HG02759 (cell line): Measurements from ENCODE around the gene RECQL.

Experiments used
- ATAC-seq: cut with Tn5 transposase; IDR thresholded peaks from one replicate; pipeline ENCODE4 v1.9.1; 2021; ENCODE audit warnings: mild to moderate bottlenecking, moderate library complexity; ENCODE audit not compliant: unreplicated experiment

RECQL gene

GRCh38 chr12:21501258-21502163 lies at the start of gene RECQL, which contains the start of gene GOLT1B:
RECQL (minus strand) TSS chr12:21501635; CDS start chr12:21499570, 2,065 bp downstream.
GOLT1B (plus strand) TSS chr12:21501789; CDS start chr12:21501924, 135 bp downstream.
- ATAC-seq, result peak; percentile 98

GRCh38 chr12:21547437-21547836 lies 46.0 kb upstream of the RECQL start:
- ATAC-seq, result no peak

- ATAC-seq, result no peak
Measured at GRCh38 chr12:21546716-21547115, 45.3 kb upstream of the RECQL start.

- ATAC-seq, result no peak
Measured at GRCh38 chr12:21545557-21545956, 44.1 kb upstream of the RECQL start.

GRCh38 chr12:21543151-21543550 lies 41.7 kb upstream of the RECQL start:
- no peak for ATAC-seq

- ATAC-seq, result peak; percentile 48
Measured at GRCh38 chr12:21542403-21542802, 41.0 kb upstream of the RECQL start.

GRCh38 chr12:21541773-21542172 lies 40.3 kb upstream of the RECQL start:
- ATAC-seq, result no peak

GRCh38 chr12:21539797-21540196 lies 38.4 kb upstream of the RECQL start:
- ATAC-seq, result no peak

- ATAC-seq, result no peak
Measured at GRCh38 chr12:21538061-21538653, 36.7 kb upstream of the RECQL start.

GRCh38 chr12:21529456-21529855 lies 28.0 kb upstream of the RECQL start:
- no peak for ATAC-seq

- ATAC-seq, result no peak
Measured at GRCh38 chr12:21528953-21529352, 27.5 kb upstream of the RECQL start.

GRCh38 chr12:21527451-21528180 lies 26.2 kb upstream of the RECQL start:
- ATAC-seq, result peak; percentile 96

- ATAC-seq, result no peak
Measured at GRCh38 chr12:21526721-21527345, 25.4 kb upstream of the RECQL start.

GRCh38 chr12:21526053-21526452 lies 24.6 kb upstream of the RECQL start, which contains the start of gene SPX:
SPX (plus strand) TSS chr12:21526296; CDS start chr12:21526473, 177 bp downstream.
- ATAC-seq, result no peak

- ATAC-seq, result no peak
Measured at GRCh38 chr12:21523148-21523547, 21.7 kb upstream of the RECQL start.

- no peak for ATAC-seq
Measured at GRCh38 chr12:21521541-21521940, 20.1 kb upstream of the RECQL start.

GRCh38 chr12:21518451-21518850 lies 17.0 kb upstream of the RECQL start:
- ATAC-seq, result no peak

- no peak for ATAC-seq
Measured at GRCh38 chr12:21516281-21516680, 14.8 kb upstream of the RECQL start.

- peak; percentile 95 for ATAC-seq
Measured at GRCh38 chr12:21509768-21510167, 8.3 kb upstream of the RECQL start.

GRCh38 chr12:21507849-21508248 lies 6.4 kb upstream of the RECQL start:
- ATAC-seq, result no peak

- ATAC-seq, result no peak
Measured at GRCh38 chr12:21505888-21506287, 4.5 kb upstream of the RECQL start.
